GM23338 (cell line): ENCODE data around the gene ITGB1BP1.

Source experiments
- CREB1 ChIP-seq: fragments of 250-450 bp; sonication (Bioruptor Pico); IDR thresholded peaks from 2 replicates; pipeline ENCODE4 v1.5.0; 2020; ENCODE audit warnings: low read depth, mild to moderate bottlenecking, moderate library complexity
- EZH2 ChIP-seq: fragments of 200-600 bp; sonication (generic); IDR thresholded peaks from one replicate; pipeline ENCODE4 v1.8.0; 2017; ENCODE audit warnings: antibody characterized with exemption, mild to moderate bottlenecking, low read depth; ENCODE audit not compliant: unreplicated experiment
- EZH2phosphoT487 ChIP-seq: fragments of 200-600 bp; sonication (generic); IDR thresholded peaks from one replicate; pipeline ENCODE4 v1.8.1; 2018; ENCODE audit warnings: antibody characterized with exemption; ENCODE audit not compliant: unreplicated experiment
- JUNB ChIP-seq: IDR thresholded peaks from one replicate; pipeline ENCODE4 v1.6.1; 2016; ENCODE audit warnings: antibody characterized with exemption; ENCODE audit not compliant: unreplicated experiment
- POLR2AphosphoS5 ChIP-seq: IDR thresholded peaks from 2 replicates; pipeline ENCODE4 v1.6.1; 2016; ENCODE audit warnings: antibody characterized with exemption, low read depth
- TF ChIP-seq, protein P1 (sequence below), 2 experiments: fragments of 200-600 bp in 1 of 2; sonication (generic) in 1 of 2; conservative IDR thresholded peaks; 2 replicates each; pipeline versions ENCODE4 v1.5.1 to v1.6.1; 2016 to 2017; ENCODE audit warnings: antibody characterized with exemption in 2 of 2, low read depth in 2 of 2, mild to moderate bottlenecking in 2 of 2, moderate library complexity in 1 of 2
- TF ChIP-seq, protein P2 (sequence below): IDR thresholded peaks from one replicate; pipeline ENCODE4 v1.6.1; 2018; ENCODE audit warnings: antibody characterized with exemption; ENCODE audit not compliant: unreplicated experiment
- TF ChIP-seq, protein P3 (sequence below): IDR thresholded peaks from 2 replicates; pipeline ENCODE4 v1.6.1; 2016; ENCODE audit warnings: antibody characterized with exemption

DNA sequence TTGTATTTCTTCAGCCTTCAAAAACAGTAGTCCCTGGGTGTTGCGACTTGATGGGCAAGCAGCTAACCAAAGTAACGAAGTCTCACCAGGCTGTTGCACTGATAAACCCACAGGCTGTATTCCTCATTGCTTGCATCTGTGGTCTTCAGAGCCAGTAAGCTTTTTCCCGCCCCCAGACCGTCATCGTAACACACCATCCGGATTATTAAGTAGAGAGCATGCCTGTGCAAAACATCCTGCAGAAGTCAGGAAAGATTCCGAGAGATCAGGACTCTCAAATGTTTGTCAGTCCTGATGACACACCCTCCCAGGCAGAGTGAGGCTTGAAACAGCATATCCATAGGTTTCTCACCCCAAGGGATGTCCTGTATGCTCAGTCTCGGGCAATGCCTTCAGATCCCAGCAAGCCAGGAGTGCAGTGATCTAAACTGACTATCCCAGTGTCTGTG is 15.9 kb downstream of the ITGB1BP1 start:
- no peak for TF ChIP-seq EZH2
- TF ChIP-seq, protein P1, sequence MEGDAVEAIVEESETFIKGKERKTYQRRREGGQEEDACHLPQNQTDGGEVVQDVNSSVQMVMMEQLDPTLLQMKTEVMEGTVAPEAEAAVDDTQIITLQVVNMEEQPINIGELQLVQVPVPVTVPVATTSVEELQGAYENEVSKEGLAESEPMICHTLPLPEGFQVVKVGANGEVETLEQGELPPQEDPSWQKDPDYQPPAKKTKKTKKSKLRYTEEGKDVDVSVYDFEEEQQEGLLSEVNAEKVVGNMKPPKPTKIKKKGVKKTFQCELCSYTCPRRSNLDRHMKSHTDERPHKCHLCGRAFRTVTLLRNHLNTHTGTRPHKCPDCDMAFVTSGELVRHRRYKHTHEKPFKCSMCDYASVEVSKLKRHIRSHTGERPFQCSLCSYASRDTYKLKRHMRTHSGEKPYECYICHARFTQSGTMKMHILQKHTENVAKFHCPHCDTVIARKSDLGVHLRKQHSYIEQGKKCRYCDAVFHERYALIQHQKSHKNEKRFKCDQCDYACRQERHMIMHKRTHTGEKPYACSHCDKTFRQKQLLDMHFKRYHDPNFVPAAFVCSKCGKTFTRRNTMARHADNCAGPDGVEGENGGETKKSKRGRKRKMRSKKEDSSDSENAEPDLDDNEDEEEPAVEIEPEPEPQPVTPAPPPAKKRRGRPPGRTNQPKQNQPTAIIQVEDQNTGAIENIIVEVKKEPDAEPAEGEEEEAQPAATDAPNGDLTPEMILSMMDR (conservative IDR thresholded peaks at IDR 0.05; ENCODE audit: low read depth in 2 of 2) = no peak
- no peak for TF ChIP-seq JUNB
- TF ChIP-seq EZH2phosphoT487 = no peak
- no peak for TF ChIP-seq POLR2AphosphoS5
- TF ChIP-seq, protein P2, sequence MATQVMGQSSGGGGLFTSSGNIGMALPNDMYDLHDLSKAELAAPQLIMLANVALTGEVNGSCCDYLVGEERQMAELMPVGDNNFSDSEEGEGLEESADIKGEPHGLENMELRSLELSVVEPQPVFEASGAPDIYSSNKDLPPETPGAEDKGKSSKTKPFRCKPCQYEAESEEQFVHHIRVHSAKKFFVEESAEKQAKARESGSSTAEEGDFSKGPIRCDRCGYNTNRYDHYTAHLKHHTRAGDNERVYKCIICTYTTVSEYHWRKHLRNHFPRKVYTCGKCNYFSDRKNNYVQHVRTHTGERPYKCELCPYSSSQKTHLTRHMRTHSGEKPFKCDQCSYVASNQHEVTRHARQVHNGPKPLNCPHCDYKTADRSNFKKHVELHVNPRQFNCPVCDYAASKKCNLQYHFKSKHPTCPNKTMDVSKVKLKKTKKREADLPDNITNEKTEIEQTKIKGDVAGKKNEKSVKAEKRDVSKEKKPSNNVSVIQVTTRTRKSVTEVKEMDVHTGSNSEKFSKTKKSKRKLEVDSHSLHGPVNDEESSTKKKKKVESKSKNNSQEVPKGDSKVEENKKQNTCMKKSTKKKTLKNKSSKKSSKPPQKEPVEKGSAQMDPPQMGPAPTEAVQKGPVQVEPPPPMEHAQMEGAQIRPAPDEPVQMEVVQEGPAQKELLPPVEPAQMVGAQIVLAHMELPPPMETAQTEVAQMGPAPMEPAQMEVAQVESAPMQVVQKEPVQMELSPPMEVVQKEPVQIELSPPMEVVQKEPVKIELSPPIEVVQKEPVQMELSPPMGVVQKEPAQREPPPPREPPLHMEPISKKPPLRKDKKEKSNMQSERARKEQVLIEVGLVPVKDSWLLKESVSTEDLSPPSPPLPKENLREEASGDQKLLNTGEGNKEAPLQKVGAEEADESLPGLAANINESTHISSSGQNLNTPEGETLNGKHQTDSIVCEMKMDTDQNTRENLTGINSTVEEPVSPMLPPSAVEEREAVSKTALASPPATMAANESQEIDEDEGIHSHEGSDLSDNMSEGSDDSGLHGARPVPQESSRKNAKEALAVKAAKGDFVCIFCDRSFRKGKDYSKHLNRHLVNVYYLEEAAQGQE = no peak
- TF ChIP-seq, protein P3, sequence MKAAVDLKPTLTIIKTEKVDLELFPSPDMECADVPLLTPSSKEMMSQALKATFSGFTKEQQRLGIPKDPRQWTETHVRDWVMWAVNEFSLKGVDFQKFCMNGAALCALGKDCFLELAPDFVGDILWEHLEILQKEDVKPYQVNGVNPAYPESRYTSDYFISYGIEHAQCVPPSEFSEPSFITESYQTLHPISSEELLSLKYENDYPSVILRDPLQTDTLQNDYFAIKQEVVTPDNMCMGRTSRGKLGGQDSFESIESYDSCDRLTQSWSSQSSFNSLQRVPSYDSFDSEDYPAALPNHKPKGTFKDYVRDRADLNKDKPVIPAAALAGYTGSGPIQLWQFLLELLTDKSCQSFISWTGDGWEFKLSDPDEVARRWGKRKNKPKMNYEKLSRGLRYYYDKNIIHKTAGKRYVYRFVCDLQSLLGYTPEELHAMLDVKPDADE = no peak
- TF ChIP-seq CREB1 (CRISPR knock-in tag) = no peak
